ENCODE results near the gene MEX3D. TPM values are rescaled to one million over a fixed set of nuclear protein-coding genes. Genes with fewer than 3 reads are reported as not detected.
A peak's percentile ranks its signal among the peaks of the same experiment; 100 is the strongest.

MEX3D gene
- total and polyA plus RNA-seq, 7 donors, result 4.8 to 16.1 (median 10.3) TPM

- peaks cover 0 to 36% (median 30%) of the 10 kb centered on the region in 3 donors for H3K27me3 ChIP-seq
- TF ChIP-seq EP300 (IDR thresholded peaks at IDR 0.05), result no peak
- no peak for TF ChIP-seq CTCF (IDR thresholded peaks at IDR 0.05)
- TF ChIP-seq POLR2A (IDR thresholded peaks at IDR 0.05), result no peak
- no peak for TF ChIP-seq POLR2AphosphoS5 (IDR thresholded peaks at IDR 0.05)
- intact Hi-C loops (cut with DNase I), result no loop called here
- H3K9me3 ChIP-seq, result peaks cover 0 to 4% (median 0%) of the 10 kb centered on the region in 4 donors
- WGBS, 2 donors, result 26 to 55% methylated on average over 22 of the region's 22 CpGs
- no peaks in the 10 kb centered on the region for H3K36me3 ChIP-seq
- no peak for DNase-seq
- H3K4me3 ChIP-seq, result no peak overlapping the region
- peaks cover 0 to 33% (median 28%) of the 10 kb centered on the region in 4 donors for H3K4me1 ChIP-seq
- peak overlapping the region in 3 of 4 donors; percentile 28 to 78 (median 76) for H3K27ac ChIP-seq
Measured at GRCh38 chr19:1511318-1512317, 56.5 kb downstream of the MEX3D start.

DNA sequence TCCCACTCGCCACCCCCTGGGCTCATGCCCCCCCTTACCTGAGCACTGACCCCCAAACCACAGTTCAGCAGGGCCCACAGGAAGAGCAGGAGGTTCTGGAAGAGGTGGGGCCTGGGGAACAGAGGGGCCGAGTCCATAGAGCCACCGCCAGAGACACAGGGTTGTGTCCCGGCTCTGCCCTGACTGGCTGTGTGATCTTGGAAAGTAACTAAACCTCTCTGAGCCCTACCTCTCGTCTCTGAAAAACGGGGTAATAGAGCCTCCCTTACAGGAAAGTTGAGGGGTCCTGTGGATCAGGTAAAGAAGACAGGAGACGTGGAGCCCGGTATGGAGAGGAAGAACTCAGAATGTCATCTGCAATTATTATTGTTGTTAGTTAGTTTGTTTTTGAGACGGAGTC, 57.3 kb downstream of the MEX3D start:
- Histone ChIP-seq H3K4me3 (no peak overlapping the region), H3K27ac (no peak overlapping the region), H3K27me3 (peaks cover 0 to 36% (median 30%) of the 10 kb centered on the region in 3 donors), H3K4me1 (peaks cover 0 to 33% (median 28%) of the 10 kb centered on the region in 4 donors), H3K36me3 (no peaks in the 10 kb centered on the region), H3K9me3 (peaks cover 0 to 4% (median 0%) of the 10 kb centered on the region in 4 donors)
- DNase-seq, result no peak
- intact Hi-C loops (cut with DNase I), result no loop called here
- no peak for TF ChIP-seq EP300 (IDR thresholded peaks at IDR 0.05)
- no peak for TF ChIP-seq CTCF (IDR thresholded peaks at IDR 0.05)
- TF ChIP-seq POLR2A (IDR thresholded peaks at IDR 0.05), result no peak
- no peak for TF ChIP-seq POLR2AphosphoS5 (IDR thresholded peaks at IDR 0.05)
- WGBS, 2 donors, result 18 to 52% methylated on average over 9 of the region's 9 CpGs

DNA sequence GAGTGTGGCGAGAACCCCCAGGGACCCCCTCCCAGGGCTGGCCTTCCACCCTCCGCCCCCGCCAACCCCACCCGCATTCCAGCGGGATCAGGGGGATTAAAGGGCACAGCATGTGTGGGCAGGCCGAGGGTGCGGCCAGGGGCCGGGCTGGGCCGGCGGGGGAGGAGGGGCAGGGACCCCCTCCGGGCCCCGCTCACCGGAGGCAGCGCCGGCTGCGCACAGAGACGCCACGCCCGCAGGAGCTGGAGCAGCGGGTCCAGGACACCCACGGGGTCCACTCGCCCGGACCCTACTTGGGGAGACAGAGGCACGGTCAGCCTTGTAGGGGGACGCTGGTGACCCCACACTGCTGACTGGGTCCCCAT, 57.7 kb downstream of the MEX3D start:
- TF ChIP-seq CTCF (IDR thresholded peaks at IDR 0.05) (no peak), POLR2A (IDR thresholded peaks at IDR 0.05) (no peak), EP300 (IDR thresholded peaks at IDR 0.05) (no peak), POLR2AphosphoS5 (IDR thresholded peaks at IDR 0.05) (no peak)
- Histone ChIP-seq H3K36me3 (no peaks in the 10 kb centered on the region), H3K4me3 (no peak overlapping the region), H3K27ac (peak overlapping the region in 1 of 4 donors; percentile 9), H3K9me3 (peaks cover 0 to 4% (median 0%) of the 10 kb centered on the region in 4 donors), H3K4me1 (peaks cover 0 to 33% (median 28%) of the 10 kb centered on the region in 4 donors), H3K27me3 (peaks cover 0 to 36% (median 30%) of the 10 kb centered on the region in 3 donors)
- no peak for DNase-seq
- WGBS, 2 donors, result 12 to 43% methylated on average over 25 of the region's 25 CpGs
- intact Hi-C loops (cut with DNase I), result no loop called here

- H3K9me3 ChIP-seq, result peaks cover 0 to 4% (median 0%) of the 10 kb centered on the region in 4 donors
- intact Hi-C loops (cut with DNase I), result loop anchor here (5.0 kb wide), 1 partner anchor 63 kb away; no protein-coding TSS in a partner anchor
- no peak overlapping the region for H3K4me3 ChIP-seq
- WGBS, 2 donors, result 49 to 56% methylated on average over 11 of the region's 11 CpGs
- peak overlapping the region in 1 of 4 donors; percentile 9 for H3K27ac ChIP-seq
- H3K36me3 ChIP-seq, result no peaks in the 10 kb centered on the region
- no peak for DNase-seq
- TF ChIP-seq POLR2A (IDR thresholded peaks at IDR 0.05), result no peak
- no peak for TF ChIP-seq POLR2AphosphoS5 (IDR thresholded peaks at IDR 0.05)
- no peak for TF ChIP-seq CTCF (IDR thresholded peaks at IDR 0.05)
- no peak for TF ChIP-seq EP300 (IDR thresholded peaks at IDR 0.05)
- H3K4me1 ChIP-seq, result peaks cover 0 to 33% (median 28%) of the 10 kb centered on the region in 4 donors
- H3K27me3 ChIP-seq, result peaks cover 0 to 36% (median 30%) of the 10 kb centered on the region in 3 donors
Measured at GRCh38 chr19:1509602-1510441, 58.3 kb downstream of the MEX3D start.

Measured in sigmoid colon (tissue), 7 donors.